ENCODE measurements around the gene CCND3.

CCND3 gene

GRCh38 chr6:41920921-41921711 is 20.5 kb downstream of the CCND3 start, which contains the start of the genes BYSL and MED20:
Gene BYSL, plus strand, starts transcription at chr6:41921499. Its CDS starts 64 bp downstream, at chr6:41921563.
Gene MED20, minus strand, starts transcription at chr6:41921139. Its CDS starts 121 bp downstream, at chr6:41921018.
- peak; percentile 98 for DNase-seq

GRCh38 chr6:41917528-41917927 is 24.1 kb downstream of the CCND3 start:
- no peak for DNase-seq

GRCh38 chr6:41914869-41915530 is 26.6 kb downstream of the CCND3 start:
- no peak for DNase-seq

DNA sequence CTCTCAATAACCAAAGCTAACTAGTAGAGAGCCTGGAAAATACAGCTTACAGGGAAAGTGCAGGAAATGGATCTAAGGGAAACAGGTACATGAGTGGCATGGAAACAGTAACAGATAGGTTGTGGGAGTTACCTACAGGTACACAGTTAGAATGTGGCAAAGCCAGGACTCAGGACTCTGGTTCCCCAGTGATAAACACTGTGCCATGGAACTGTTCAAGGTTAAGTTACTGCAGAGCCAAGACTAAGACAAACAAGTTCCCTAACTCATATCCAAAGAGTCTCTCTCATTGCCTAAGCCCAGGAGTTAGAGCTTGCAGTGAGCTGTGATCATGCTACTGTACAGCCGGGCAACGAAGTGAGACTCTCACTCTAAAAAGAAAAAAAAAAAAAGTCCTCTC is 27.3 kb downstream of the CCND3 start:
- no peak for DNase-seq

DNA sequence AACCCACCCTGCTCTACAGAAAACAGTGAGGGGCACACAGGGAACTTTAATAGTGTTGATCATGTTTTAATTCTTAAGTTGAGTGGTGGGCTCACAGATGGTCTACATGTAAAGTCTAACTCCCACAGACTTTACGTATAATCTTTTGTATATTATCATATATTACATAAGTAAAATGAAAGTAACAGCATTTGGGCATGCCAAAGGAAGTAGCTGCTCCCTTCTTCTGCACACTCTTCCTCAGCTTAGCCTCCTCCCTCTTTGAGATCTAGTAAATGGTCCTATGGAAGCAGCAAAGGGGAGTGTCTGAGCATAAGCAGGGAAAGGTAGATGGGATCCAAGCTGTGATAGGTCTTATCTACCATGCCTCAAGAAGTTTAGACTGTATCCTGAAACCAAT is 31.9 kb downstream of the CCND3 start:
- no peak for DNase-seq

DNA sequence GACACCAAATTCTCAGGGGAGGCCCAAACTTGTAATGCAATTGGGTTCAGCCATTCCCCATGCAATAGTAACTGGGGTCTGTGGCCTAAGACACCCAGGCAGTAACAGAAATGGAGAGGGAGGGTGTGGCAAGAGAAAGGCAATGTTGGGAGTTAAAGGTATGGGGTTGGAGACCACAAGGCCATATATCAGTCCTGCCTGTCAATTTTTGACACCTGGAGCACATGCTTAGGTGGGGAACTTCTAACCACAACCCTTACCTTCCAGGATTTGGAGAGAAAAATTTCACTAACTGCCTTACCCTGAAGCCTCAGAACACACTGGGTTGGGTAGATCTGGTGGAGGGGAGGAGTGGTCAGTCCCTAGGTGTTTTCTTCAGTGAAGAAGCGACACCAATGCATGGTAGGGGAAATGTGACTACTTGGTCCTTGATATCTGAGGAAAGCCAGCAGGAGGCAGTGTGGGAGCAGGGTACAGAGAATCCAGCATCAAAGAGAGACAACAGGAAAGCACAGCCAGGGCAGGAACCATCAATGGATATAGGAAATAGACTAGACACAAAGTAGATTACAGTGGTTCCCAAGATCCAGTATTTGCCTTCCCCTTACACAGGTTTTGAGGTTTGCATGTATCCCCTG is 39.6 kb downstream of the CCND3 start:
- peak; percentile 70 for DNase-seq

DNA sequence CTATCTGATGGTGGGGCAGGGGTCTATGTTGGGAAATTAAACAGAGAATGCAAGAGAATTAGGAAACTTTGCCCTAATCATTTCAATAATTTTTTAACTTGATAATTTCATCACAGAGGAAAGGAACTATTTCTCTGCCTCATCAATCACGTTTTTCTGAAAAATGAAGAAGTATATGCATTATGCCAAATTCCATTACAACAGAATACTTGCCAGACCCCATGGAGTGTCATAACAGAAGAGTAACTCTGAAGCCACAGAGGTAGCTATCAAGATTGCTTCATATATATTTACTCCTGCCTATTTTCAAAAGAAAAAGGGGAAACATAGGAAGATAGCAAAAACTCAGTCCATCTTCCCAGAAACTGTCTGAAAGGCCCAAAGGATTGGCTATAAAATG is 40.7 kb downstream of the CCND3 start:
- DNase-seq, result peak; percentile 25

DNA sequence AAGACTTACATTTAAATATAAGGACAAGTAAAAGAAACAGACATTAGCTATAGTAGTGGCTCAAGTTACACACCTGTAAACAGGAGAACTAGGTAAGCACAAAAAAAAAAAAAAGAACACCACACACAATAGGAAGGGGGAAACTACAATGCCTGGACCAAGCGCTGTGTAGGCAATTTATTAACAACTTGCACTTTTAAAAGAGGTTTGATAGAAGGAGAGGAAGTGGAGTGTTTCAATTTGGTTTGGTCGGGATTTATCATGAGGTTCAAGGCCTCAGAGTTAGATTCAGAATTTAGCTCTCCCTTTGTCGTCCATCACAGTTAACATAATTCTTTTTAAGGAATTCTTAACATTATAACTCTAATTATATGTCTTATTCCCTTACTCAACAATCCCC is 45.3 kb downstream of the CCND3 start:
- no peak for DNase-seq

DNA sequence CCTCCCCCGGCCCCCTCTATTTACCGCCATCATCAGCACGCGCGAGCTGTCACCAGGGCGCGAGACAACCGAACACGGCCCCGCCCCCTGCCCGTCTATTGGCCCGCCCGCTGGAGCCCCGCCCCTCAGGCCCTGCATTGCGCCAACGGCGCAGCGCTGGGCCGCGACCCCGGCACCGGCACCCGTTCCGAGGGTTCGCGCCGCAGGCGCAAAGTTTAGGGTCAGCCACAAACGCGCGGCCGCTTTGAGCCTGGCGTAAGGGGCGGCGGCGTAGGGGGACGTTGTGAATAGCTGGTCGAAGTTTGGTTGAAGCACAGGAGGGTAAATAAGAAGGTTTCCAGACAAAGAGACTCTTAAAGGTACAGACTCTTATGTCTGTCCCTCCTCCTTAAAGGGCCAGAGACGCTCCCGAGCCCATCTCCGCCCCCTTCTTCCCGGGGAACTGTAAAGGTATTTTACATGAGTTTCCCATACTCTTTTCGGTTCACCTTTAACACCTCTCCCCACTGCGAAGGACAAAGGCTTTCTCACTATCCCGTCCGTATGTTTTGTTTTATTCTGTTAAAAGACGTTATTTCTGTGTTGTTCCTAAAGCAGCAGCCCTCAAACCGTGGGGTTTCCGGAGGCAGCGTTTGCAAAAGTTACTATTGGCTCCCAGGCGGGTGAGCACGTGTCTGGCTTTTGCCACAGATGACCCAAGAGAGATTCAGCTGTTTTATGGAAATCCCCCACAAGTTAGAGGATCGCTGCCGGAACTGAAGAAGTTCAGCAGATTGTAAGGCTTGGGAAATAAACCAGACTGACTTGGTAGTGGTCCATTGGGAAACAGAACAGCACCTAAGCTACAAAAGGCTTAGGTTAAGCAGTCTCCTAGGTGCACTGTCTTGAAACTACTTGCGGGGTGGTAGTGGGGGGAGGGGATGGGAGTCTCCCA is 46.0 kb downstream of the CCND3 start, which contains the start of gene USP49:
Gene USP49, minus strand, starts transcription at position 76 of the 934 bp plus-strand sequence. CDS start 88,392 bp downstream, outside the sequence.
- DNase-seq, result peak; percentile 97

DNA sequence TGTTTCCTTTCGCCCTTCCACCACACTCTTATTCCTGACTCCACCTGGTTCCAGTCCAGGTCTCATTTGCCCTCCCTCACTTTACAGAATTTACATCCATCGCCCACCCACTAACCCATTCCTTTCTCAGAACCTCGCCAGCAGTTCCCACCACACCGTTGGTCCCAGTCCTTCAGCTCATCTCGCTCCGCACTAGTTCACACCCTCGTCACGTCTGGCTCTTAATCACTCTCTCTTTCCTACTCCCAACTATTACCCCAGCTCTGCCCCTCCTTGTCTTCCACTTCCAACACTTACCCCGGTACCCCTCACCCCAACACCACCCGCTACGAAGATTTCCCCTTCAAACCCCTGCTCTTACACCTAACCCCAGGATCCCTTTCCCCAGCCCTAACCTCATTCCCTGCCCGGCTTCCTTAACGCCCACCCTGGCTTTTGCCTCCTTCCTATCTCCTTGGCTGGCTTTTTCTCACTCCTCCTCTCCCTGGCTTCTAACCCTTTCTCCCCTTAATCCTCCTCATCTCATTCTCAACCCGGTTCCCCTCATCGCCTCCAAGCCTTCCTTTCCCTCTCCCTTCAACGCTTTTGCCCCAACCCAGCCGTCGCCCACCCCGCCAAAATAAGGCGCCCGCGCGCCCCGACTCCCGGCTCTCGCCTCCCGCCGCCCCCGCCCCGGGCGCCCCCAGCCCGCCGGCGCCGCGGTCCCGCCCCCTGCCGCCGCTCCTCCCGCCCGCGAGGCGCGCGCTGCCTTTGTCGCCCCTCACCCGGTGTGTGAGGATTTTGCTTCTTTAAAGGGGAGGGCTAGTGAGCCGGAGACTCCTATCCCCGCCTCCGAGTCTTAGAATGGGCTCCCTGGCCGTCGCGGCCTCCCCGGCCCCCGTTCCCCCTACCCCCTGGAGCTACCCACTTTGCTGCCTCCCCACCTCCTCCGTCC is 47.0 kb downstream of the CCND3 start:
- peak; percentile 34 for DNase-seq

GRCh38 chr6:41892921-41893564 is 48.6 kb downstream of the CCND3 start:
- DNase-seq, result peak; percentile 44

DNA sequence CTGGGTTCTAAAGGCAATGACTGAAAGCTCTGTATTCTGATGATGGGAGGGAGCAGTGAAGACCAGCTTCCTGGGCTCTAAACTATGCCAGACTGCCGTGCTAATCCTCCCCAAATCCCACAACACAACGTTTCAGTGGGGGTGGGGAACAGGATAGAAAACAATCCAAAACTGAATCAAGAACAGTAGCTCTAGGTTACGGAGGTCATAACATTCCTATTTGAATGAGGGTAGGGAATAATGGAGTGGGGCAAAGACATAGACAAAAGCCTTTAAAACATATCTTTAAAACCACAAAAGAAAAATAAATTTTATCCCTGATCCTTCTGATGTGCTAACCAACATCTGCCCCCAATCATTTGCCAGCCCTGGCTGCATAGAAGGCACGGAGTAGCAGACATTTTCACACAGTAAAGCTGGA is 54.3 kb downstream of the CCND3 start:
- DNase-seq, result no peak

DNA sequence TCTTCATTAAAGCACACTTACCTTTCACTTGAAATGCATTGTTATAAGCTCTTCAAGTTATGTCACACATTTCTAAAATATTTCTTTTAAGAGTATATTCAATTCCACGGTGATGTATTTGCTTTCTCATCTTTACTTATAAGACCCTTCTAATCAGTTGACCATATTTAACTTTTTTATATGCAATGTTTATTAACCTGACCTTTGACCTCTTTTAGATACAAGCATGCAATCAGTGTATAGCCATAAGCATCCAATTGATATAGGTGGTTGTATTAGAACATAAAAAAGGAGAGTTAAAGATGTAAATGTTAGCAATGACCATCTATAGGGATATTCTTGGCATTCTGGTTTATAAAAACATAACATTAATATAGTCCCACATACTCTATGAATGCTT is 55.7 kb downstream of the CCND3 start:
- DNase-seq, result no peak

- DNase-seq, result no peak
Observed at GRCh38 chr6:41884957-41885356, 56.7 kb downstream of the CCND3 start.

All from hematopoietic multipotent progenitor cell treated with erythropoietin and hydrocortisone succinate and interleukin-3 and kit ligand, for 4 days (in vitro differentiated cells).